Measurements from ENCODE around the gene RECK.

RECK gene

DNA sequence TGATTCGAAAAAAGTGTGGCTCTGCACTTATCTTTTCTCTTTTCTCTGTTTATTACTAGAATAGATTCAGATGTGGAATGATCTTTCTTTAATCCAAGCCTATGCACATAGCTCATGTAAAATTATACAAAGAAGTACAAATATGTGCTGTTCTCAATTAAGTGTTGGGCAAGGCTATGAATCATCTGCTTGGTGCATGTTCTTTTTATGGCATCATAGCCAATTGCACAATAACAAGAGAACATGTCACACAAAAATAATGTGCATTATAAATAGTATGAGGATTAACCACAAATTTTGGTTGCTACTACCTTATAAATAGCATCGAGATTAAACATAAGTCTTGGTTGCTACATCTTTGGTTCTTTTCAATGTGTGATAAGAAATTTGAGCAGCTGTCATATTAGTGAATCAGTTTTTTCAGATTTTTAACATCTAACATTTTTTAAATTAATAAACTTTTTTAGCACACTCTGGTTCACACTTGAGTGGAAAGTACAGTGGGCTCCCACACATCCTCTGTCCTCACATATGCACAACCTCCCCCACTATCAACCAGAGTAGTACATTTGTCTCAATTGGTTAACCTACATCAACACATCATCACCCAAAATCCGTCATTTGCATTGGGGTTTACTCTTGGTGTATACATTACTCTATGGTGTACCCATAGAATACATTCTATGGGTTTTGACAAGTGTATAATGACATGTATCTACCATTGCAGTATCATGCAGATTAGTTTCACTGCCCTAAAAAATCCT lies 6.8 kb upstream of the RECK start:
- DNase-seq: no peak

DNA sequence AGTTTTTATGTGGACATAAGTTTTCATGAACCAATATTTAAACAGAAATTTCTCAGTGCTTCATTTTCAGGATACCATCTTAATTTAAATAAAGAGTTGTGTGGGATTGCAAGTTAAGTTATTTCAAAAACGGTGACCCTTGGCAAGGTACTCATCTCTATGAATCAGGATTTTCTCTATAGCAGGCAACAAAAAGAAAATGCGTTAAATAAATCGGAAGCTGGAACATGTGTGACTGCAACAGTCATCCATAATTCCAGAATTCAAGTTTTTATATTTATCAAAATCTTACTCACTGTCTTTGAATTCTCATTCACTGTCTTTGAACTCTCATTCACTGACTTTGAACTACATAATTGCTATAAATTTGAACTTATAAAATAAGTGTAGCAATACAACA lies 5.8 kb upstream of the RECK start:
- DNase-seq: no peak

DNA sequence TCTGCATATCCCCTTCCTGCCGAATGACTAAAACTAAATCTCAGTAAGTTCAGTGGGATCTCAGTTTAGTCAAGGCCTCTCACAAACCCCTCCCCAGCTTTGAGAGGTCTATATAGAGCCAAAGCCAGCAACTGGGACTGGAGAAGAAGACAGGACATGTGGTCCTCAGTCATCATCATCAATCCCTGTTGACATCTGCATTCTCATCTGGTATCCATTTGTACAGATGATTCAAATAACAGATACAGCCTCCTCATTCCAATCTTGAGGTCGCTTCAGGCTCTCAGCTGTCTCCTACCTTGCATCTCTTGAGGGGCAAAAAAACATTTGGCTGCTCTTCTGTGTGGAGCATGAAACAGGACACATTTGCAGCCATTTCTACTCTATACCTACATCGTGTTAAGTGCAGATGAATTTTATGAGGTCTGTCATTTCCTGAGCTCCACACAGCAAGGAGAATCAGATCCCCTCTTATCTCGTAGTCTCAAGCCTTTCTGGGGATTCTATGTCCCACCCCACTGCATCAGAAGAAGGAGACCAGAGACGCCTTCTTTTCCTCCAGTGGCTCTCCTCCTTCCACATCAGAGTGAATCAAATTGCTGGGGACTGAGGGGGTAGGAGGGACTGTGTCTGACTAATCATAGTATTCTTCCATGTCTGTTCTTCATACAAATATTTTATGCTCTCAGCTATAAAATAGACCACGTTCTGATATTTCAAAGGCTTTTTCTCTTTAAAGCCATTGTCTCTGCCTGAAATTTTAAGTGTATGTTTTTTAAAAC lies 4.7 kb upstream of the RECK start:
- DNase-seq: no peak

DNA sequence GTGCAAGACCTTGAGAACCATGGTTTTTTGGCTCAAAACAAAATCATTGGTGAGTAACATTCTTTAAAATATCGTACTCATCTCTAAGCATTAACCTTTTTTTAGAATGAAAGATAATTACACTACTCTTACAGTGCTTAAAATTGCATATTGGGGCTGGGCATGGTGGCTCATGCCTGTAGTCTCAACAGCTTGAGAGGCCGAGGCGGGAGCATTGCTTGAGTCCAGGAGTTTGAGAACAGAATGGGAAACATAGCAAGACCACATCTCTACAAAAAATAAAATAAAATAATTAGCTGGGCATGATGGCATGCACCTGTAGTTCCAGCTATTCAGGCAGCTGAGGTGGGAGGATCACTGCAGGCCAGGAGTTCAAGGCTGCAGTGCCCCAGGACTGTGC lies 2.9 kb upstream of the RECK start:
- no peak for DNase-seq

DNA sequence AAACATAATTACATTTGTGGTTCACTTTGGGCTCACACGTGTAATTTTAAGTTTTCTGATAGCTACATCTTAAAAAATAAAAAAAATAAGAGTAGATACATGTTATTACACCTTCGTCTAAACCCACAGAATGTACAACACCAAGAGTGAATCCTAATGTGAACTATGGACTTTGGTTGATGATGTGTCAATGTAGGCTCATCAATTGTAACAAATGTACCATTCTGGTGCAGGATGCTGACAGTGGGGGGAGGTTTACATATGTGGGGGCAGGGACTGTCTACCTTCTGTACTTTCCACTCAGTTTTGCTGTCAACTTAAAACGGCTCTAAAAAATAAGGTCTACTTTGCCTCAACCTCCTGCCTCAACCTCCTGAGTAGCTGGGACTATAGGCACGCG lies 2.5 kb upstream of the RECK start:
- no peak for DNase-seq

DNA sequence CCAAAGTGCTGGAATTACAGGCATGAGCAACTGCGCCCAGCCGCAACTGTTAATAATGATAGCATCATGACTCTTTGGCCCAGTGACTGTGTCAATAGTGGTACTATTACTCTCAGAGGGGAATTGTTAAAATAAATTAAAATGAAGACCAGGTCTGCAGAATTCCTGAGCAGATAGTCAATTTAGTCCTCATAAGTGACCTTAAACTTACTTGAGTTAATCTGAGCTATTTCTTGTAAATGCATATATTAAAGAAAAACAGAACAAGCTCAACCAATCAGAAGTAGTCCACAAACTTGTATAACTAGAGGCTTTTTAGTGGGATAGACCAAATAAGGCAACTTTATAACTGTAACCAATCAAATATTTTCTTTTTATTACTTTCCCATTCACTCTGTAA lies 1.7 kb upstream of the RECK start:
- no peak for DNase-seq

DNA sequence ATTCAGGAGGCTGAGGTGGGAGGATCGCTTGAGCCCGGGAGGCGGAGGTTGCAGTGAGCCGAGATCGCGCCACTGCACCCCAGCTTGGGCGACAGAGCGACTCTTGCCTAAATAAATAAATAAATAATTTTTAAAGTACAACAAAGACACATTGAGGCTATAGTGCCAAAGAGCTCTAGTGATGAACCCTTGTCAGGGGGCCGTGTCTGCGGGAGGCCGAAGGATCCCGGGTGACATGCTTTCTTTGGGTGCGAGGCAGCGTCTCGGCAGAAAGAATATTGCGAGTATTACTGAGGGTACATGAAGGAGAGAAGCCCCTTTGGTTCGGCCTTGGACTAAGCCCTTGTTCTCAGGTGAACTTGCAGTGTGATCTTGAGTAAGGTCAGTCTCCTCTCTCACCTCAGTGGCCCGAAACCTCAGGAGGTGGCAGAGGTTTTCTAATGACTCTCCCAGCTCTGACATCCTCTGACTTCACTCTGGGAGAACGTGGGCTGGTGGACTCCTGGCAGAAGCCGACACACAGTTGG lies 397 bp upstream of the RECK start:
- no peak for DNase-seq

DNA sequence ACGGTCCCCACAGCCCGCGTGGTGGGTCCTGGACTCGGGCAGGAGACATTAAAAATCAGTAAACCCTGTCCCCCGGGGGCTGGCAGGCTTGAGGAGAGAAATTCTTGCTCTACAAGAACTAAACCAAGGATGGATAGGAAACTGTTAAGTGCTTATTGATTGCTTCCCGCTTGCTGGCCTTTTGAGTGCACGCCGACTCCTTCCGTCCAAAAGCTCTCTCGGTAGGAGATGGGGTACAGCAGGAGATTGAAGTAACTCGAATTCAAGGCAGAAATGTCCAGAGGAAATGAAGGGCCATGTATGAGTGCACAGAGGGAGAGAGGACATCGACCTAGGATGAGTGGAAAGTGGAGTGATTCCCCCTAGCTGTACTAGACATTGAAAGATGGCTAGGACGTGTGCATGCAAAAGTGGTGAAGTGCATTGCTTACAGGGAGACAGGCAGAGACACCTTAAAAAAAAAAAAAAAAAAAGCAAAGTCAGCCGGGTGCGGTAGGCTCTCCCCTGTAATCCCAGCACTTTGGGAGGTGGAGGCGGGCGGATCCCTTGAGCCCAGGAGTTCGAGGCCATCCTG lies 923 bp downstream of the RECK start:
- DNase-seq: no peak

DNA sequence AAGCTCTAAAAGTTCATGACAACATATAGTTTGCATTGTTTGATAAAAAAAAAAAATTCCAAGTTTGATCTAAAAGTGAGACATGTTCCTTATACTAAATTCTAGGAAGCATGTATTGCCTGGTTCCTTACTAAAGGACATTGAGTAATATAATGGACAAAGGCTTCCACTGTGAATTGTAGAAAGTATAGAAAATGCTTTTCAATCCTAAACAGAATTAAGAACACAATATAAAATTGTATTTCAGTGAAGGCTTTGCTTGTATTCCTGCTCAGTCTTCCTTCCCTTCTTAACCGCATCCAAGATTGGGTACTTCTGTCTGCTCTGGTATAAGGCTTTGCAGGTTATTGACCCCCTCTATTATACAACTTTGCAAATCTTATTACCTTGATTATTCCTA lies 2.4 kb downstream of the RECK start:
- no peak for DNase-seq

DNA sequence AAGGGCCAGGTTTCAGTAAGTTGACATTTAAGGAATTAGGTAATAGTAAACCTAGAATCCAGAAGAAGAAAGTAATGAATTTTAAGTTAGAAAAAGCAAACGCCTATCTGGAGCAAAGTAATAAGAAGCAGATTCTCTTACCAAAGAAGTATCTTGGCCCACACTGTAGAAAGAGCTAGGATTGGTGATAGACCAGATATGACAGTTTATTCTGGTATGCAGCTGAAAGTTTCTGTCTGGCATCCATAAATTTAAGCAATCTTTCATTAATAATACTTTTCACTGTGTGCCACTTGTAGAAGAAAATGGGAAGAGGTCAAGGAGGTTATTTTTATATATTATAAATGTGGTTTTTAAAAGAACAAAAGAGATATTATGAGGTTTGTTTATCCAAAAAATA lies 3.0 kb downstream of the RECK start:
- DNase-seq: no peak

DNA sequence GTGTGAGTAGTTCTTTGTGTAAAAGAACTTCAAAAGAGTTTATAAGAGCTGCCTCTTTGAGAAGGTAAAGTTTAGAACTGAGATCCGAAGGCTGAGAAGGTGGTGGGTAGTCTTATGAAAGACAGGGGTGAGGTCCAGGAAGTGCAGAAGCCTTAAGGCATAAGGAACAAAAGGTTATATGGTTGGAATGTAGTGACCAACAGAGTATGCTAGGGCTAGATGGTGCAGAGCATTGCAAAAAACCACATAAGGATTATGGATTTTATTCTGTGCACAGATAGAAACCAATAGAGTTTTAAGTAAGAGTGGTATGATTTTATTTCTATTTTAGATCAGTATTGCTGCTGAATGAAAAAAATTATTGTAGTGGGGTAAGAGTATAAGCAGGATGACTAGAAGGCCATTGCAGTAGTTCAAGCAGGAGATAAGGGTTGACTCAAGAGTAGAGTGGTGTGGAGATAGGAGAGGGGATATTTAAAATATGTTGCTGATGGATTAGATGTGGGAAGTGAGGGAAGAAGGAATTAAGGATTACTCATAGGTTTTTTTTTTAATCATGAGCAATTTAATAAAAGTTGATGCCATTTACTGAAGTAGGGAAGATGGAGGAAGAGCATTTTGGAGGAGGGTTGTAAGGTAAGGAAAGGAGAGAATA lies 3.7 kb downstream of the RECK start:
- no peak for DNase-seq

DNA sequence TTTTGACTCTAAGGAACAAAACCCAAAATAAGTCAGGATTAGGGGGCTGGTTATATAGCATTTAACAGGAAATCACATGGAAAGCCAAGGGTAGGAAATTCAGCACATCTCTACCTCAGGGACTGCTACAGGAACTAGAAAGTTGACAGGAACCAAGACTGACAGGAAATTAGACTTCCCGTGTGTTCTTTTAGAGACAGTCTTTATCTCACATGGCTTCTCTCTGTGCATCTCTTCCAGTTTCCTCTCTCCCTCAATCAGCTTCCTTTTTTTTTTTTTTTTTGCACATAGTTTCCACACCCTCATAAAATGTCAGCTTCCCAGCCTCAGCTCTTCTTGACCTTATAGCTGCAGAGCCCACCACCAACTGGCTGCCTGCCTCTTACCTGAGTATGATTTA lies 4.8 kb downstream of the RECK start:
- no peak for DNase-seq

DNA sequence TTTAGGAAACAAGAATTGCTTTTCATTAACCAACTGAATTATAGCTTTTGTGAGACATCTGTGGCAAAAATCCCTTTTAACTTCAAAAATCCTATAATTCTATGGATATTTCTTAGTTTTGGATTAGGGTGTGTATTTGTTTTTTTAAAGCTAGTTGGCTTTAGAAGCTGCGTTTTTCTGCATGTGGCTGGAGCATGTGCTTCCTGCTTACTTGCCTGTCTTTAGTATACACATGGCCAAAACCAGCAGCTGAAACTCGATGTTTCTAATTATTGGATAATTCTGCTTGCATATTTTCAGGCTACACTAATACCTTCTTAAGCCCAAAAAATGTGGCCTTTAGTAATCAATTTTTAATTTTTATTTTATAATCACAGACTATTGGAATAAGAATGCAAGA lies 8.9 kb downstream of the RECK start:
- DNase-seq: no peak

DNA sequence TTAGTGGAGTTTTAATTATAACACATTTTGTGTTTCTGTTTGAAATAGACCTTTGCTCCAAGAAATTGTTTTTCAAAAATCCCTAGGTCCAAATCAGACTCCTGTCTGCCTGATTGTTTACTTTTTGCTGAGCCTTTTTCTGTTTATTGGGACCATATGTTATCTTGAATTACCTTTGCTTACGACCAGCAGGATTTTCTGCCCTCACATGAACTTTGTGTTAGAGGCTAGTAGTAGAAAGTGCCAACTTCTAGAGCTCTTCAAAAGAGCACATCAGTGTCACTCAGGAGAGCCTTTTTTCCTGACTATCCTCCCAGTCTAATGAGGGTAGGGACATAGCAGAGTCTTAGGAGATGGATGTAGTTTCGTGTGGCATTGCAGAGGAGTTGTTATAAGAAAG lies 10.2 kb downstream of the RECK start:
- no peak for DNase-seq

DNA sequence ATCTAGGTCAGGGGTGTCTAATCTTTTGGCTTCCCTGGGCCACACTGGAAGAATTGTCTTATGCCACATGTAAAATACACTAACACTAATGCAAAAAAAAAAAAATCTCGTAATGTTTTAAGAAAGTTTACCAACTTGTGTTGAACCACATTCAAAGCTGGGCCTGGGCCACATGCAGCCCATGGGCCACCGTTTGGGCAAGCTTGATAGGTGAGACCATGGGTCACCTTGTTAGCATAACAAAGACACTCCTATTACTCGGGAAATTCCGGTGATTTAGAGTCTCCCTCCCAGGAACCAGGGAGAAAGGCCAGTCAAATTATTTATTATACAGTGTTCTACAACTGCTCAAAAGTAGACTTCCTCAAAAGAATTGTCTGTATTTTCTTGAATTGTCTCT lies 12.7 kb downstream of the RECK start:
- no peak for DNase-seq

DNA sequence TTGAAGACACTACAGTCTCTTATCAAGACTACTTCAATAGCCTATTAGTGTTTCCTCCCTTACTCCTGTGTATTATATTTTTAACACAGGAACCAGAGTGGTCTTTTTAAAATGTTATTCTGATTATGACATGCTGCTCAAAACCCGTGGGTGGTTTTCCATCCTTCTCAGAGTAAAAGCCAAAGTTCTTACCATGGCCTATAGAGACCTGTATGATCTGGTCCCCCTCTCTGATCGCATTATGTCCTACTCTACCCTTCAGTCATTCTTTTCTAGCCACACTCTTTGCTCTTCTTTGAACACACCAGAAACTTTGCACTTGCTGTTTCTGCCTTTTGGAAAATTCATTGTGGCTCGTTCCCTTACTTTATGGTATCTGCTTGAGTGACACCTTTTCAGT lies 13.8 kb downstream of the RECK start:
- no peak for DNase-seq

DNA sequence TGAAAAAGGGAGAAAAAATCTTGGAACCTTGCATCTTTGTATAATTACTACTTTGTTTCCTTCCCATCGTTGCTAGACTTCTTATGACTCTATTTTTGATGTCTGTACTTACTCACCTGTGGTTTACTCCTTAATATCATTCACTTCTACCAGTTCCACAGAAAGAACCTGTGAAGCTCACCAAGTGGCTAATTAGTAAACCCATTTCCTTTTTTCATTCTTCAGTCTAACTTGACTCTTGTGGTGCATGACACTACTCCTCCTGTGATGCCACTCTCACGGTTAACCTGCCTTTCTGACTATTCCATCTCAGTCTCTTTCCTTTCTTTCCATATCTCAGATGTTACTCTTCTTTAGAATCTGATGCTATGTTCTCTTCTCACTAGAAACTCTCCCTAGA lies 14.6 kb downstream of the RECK start:
- DNase-seq: no peak

DNA sequence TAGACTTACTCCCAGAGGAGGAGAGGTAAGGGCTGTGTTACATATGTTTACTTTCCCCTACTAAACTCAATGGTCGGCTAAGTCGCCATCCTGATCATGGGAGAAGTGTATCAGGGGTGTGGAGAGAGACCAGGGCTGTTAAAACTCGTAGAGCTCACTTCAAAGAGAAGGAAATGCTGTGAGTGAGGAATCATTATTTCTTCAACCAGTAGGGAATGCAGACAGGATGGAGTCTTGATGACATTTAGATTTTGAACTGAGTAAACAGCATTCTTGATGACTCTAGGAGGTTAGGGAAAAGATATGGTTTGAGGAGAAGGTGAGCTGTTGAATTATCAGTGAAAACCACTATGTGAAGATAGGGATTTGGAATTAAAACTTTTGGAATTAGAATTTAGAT lies 17.3 kb downstream of the RECK start:
- no peak for DNase-seq

DNA sequence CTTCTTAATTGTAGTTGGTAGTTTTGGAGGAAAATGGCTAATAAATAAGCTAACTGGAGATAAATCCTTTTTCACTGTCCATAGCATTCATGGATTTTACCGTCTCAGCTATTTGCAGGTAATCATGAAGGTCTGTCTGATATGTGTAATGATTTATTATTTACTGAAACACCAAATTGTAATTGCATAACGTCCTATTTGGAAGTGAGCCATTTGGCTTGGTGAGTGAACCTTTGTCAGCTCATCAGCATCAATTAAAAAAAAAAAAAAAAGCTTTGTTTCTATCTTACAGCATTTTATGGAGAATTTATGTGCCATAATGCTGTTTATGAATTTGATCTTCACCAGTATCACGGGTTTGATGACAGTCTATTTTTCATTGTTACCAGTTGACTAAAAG lies 20.2 kb downstream of the RECK start:
- no peak for DNase-seq

DNA sequence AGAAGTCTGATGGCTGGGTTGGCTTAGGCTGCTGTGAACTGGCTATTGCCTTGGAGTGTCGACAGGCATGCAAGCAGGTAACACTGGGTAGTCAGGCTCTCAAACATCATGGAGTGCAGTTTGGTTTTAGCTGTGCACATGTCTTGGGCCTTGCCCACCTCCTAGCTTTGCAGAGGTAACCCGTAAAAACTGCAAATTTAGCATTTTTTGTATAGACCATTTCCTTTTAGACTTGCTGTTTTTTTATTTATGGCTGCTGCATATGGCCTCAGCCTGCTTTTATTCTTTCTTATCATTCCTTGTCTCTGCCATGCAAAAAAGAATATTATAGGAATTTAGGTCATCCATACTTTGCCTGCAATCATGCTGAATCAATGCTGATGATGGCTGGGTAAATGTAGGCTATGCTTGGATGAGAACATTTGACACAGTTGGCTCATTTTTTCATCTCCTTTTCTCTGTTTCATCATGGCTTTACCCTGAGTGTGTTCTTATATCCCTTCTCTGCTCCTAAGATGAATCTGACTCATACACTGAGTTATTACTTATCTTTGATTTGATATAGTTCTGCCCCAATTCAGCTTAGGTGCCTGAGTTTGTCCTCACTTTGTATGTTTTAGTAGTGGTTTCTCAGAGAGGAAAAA lies 27.2 kb downstream of the RECK start:
- no peak for DNase-seq

DNA sequence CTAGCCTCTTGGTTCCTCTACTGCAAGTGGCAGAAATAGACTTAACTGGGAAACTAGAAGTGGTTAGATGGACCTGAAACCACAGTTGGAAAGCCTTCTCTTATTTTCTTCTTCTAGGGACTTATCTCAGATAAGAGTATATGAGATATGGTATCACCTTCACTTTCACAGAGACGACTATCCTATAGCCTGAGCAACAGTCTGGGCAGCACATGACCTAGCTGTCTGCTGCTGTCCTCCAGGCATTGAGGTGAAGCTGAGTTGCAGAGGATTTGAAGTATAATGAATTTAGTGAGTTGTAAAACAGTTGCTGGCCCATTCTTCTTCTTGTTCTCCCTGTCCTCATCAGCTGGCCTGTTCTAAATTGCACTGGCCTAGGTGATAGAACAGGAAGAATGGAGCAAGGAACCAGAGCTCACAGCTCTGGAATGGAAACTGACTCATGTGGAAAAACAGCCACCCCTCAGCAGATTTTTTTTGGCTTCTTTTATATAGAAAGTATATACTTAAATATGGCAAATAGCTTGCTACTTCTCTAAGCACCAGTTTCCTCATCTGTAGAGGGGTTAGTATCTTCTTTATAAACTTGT lies 27.8 kb downstream of the RECK start:
- DNase-seq: no peak

DNA sequence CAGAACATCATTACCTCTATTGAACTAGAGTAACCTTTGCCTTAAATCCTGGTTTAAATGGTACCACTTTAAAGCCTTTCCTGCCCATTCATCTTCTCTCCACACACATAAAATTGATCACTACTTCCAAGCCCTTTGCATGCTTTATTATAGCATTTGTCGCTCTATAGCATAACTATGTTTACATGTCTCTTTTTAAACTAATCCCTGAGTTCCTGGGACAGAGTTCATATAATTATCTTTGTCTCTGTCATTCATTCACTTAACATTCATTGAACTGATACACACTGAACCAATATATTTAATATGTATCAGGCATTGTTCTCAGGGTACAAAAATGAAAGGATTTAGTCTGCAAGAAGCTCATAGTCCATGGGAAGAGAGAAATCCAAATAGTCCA lies 37.3 kb downstream of the RECK start:
- DNase-seq: no peak

Measured in CD4-positive, alpha-beta T cell treated with Interleukin-15 for 1 hour (primary cell).